Stimulated activated CD8-positive, alpha-beta memory T cell treated with anti-CD3 and anti-CD28 coated beads, Interleukin-15, amount 100 ng/mL, for 4 hours (primary cell): ENCODE results near the gene ITM2A.

Experiments used
- DNase-seq, 2 donors: peaks; one replicate each; pipeline ENCODE4 v3.0.0-alpha.2; 2020; ENCODE audit warnings: low read depth in 2 of 2

The ITM2A gene

GRCh38 chrX:79366873-79367749 is at the start of gene ITM2A:
TSS of gene ITM2A (minus strand) at chrX:79367334. CDS start at chrX:79367215, 119 bp downstream.
- peak; percentile 18 to 23 for DNase-seq

DNA sequence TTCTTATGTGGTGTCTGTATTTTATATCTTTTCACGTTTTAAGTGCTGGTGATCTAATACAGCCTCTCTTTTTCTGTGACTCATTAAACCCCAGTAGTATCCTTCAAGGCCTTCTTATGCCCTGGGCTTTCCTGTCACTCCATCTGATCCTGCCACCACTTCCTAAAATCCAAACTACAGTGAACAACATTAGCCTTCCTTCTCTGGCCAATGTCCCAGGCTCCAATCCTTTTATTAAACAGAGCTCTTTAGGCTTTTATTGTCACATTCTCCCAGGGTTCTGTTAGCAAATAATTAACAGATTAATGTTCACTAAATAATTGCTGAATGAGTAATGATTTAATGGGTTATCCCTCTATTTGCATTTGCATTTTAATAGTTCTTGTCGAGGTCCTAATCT is 47.9 kb upstream of the ITM2A start:
- no peak for DNase-seq

DNA sequence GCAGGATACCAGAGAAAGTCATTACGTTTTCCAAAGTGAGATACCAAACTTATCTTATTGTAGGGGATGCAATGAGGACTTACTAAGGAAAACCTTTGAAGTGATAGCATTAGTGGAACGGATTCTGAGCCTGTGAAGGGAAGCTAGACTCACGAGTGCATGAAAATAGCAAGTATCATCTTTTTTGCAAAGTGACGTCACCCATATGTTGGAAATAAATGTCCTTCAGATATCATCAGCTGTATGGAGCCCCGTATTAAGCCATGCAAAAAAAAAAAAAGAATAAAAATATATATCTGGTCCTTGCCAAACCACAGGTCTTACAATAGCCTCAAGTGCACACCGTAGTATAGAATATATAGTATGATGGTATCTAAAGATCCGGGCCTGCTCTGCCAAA is 46.8 kb upstream of the ITM2A start:
- no peak for DNase-seq

GRCh38 chrX:79412972-79413371 is 45.8 kb upstream of the ITM2A start:
- DNase-seq = no peak

DNA sequence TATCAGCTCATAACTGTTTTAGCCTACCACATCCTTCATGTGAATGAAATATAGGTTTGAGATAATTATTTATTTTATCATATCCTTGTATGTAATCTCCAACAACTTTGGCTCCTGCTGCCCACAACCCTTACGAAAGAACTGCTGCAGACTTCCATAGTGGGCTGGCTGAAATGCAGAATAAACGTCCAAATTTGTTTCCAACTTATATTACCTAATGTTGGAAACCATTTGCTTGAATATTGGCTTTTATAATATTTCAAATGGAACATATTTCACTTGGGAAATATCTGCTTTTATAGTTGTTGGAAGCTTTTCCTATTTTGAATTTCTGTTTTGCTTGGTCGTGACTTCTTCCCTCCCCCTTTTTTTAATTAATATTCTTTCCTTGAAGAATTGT is 45.0 kb upstream of the ITM2A start:
- no peak for DNase-seq

- DNase-seq = no peak
These were observed 42.5 kb upstream of the ITM2A start for GRCh38 chrX:79409657-79410056.

- no peak for DNase-seq
These were observed 41.6 kb upstream of the ITM2A start for GRCh38 chrX:79408623-79409322.

DNA sequence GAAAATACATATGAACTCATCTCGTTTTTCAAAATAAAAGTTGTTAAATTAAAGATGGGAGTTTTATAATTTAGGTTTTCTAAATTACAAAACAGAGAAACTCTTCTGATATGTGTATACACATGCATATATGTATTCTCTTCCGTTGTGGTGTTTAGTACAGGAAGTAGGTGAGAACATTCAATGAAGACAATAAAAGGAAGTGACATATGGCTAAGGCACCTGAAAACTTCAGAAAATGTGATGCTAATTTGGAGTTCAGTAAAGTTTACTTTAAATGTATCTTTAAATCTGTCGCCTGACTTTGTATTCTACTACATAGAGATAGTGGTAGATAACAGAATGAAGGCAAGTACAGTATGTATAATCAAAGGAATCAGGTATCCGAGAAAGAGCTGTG is 33.5 kb upstream of the ITM2A start:
- no peak for DNase-seq

DNA sequence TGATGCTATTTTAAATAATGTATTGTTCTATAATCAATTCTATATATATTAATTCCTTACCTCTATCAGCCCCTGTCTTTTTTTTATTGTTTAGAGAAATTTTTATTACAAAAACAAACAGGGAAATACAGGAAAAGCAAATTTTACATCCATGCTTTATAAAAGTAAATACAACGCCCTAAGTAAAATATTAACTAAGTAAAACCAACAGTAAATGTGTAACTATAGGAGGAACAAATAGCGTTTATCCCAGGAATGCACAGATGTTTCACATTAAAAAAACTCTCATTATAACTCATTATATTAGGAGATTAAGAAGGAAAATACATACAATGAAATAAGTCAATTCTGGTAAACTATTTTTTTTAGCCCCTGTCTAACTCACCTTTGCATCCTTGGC is 8.2 kb upstream of the ITM2A start:
- no peak for DNase-seq

- no peak for DNase-seq
These were observed 4.5 kb upstream of the ITM2A start for GRCh38 chrX:79371640-79372039.

DNA sequence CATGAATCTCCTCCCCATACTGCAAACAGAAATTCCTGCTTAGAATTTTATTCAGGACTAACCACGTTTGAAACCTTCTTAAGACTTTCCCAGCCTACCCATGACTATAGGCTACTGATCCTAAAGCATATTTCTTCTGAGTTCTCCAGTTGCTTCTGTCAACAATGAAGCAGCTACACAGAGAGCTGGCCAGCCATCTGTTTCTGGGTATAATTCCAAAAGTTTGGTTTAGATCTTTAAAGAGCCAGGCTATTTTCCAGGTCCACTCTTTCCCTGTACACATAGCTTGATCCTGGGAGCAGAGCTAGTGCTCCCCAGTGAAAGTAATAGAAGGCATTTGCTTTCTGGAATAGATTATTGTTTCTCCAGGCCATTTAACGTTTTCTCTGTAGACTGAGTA is 4.0 kb upstream of the ITM2A start:
- DNase-seq = no peak

DNA sequence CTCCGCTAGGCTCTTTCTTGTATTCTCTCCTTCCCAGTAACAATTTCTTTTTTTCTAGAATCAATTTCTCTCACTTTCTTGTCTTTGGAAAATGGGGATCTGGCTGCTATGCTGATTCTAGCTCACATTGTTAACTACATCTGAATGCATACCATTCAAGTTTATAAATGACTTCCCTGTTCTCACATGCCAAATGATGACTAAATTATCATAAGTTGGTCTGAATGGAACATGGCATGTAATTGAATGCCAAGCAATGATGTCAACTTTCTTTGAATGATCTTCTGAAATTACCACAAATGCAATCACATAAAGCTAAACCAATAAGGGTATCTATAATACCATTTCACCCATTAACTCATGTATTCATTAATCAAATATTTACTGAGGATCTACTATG is 2.7 kb upstream of the ITM2A start:
- no peak for DNase-seq

GRCh38 chrX:79368441-79368840 is 1.3 kb upstream of the ITM2A start:
- DNase-seq = no peak

DNA sequence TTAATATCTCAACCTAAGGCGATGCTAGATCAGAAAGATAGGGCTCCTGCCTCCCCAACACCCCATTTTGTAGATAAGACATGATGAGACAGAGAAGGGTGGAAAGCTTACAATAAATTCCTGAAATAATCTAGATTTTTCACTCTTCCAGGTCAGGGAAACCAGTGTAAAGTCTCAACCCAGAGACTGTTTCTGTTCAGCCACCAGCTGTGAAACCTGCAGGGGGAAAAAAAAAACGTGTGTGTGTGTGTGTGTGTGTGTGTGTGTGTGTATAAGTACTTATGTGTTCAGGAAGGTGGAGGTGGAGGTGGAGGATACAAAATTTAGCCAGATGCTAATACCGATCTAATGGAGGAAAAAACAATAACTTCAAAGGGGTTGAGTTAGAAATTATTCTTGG is 773 bp upstream of the ITM2A start:
- DNase-seq = no peak

GRCh38 chrX:79366556-79366872 is 620 bp downstream of the ITM2A start:
- DNase-seq = no peak

GRCh38 chrX:79365591-79365990 is 1.5 kb downstream of the ITM2A start:
- no peak for DNase-seq

DNA sequence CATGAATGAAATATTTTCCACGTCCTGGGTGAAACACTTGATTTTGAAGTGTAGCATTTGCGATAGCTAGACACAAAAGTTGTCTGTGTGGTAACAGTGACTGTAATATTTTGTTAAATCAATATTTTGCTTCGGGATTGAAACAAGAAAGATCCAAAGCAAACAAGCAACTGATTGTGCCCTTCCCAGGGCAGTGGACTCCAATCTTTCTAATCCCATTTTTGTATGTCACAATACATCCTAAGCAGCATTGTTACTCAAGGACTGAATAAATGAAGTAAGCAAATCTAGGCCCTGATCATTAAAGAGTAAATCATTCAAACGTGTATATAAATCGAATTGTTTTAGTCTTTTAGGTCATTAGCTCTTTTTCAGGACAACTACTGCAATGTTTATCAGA is 2.8 kb downstream of the ITM2A start:
- no peak for DNase-seq

- no peak for DNase-seq
These were observed 5.8 kb downstream of the ITM2A start for GRCh38 chrX:79361192-79361870.

GRCh38 chrX:79336869-79337815 is 30.0 kb downstream of the ITM2A start:
- DNase-seq = no peak

DNA sequence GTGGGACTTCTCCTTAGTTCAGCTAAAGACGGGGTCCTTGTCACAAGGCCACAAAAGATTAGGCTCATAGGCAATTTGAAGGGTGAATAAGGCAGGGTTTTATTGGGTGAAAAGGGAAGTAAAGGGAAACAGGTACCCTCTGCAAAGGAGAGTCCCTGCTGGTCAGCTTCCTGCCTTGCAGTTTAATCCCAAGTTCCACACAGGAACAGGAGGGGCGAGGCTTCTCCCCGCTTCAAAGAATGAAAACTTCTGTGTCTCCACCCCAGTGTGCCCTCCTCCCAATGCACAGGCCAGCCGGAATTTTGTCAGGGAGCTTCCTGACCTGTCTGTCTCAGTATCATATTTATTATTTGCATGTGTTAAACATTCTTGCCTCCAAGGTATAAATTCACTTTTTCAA is 37.1 kb downstream of the ITM2A start:
- DNase-seq = no peak

DNA sequence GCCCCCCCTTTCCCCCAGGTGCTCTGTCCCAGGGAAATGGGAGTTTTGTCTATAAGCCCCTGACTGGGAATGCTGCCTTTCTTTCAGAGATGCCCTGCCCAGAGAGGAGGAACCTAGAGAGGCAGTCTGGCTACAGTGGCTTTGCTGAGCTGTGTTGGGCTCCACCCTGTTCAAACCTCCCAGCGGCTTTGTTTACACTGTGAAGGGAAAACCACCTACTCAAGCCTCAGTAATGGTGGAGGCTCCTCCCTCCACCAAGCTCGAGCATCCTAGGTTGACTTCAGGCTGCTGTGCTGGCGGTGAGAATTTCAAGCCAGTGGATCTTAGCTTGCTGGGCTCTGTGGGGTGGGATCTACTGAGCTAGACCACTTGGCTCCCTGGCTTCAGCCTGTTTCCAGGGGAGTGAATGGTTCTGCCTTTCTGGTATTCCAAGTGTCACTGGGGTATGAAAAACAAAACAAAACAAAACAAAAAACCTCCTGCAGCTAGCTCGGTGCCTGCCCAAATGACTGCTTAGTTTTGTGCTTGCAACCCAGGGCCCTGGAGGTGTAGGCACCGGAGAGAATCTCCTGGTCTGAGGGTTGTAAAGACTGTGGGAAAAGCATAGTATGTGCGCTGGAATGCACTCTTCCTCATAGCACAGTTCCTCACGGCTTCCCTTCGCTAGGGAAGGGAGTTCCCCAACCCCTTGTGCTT is 41.7 kb downstream of the ITM2A start:
- DNase-seq = no peak
